GM18502 (cell line): ENCODE measurements around the gene FOXL3.
"Not testable (repeated sequence)": the region's sequence is repeated elsewhere in the genome, so short reads cannot be mapped to it uniquely, and the experiment has no call there.

ENCODE experiments used
- ATAC-seq: cut with Tn5 transposase; IDR thresholded peaks from one replicate; pipeline ENCODE4 v1.9.1; 2021; ENCODE audit warnings: mild to moderate bottlenecking; ENCODE audit not compliant: unreplicated experiment, poor library complexity

The FOXL3 gene

GRCh38 chr7:335358-336148, 45.6 kb downstream of the FOXL3 start:
- no peak for ATAC-seq

GRCh38 chr7:336149-336533, 46.2 kb downstream of the FOXL3 start:
- not testable (repeated sequence) for ATAC-seq

GRCh38 chr7:336810-337566, 47.0 kb downstream of the FOXL3 start:
- ATAC-seq: no peak

GRCh38 chr7:337567-337951, 47.6 kb downstream of the FOXL3 start:
- no peak for ATAC-seq

- ATAC-seq: no peak
Measured at GRCh38 chr7:338295-339061, 48.5 kb downstream of the FOXL3 start.

- no peak for ATAC-seq
Measured at GRCh38 chr7:339062-339342, 49.0 kb downstream of the FOXL3 start.

- no peak for ATAC-seq
Measured at GRCh38 chr7:339696-340095, 49.7 kb downstream of the FOXL3 start.

- ATAC-seq: no peak
Measured at GRCh38 chr7:340200-340937, 50.4 kb downstream of the FOXL3 start.
